ENCODE data around the gene MFSD12. TPM values are rescaled to one million over a fixed set of nuclear protein-coding genes. Genes with fewer than 3 reads are reported as not detected.

Gene MFSD12
- total and polyA plus RNA-seq, 2 of the 8 experiments (the other 6 are each of a cell fraction or from before 2014, with no cell fraction given): 59.6 to 71.3 TPM

GRCh38 chr19:3557461-3558248, at the start of gene MFSD12 (continued):
- TF ChIP-seq E2F6 (IDR thresholded peaks at IDR 0.05) (no peak), BCL11A (IDR thresholded peaks at IDR 0.05; ENCODE audit: low read depth in 2 of 2, low read length in 2 of 2) (no peak), SP4 (IDR thresholded peaks at IDR 0.05; ENCODE audit: low read length) (peak; percentile 83; the same call in 1 of the 2 replicates), SIN3A (conservative IDR thresholded peaks at IDR 0.05 in 1 of 2, IDR thresholded peaks at IDR 0.05 in 1 of 2; ENCODE audit: low read depth in 1 of 2, low read length in 2 of 2) (no peak), POU5F1 (IDR thresholded peaks at IDR 0.05; ENCODE audit: low read depth, low read length) (no peak), HDAC6 (IDR thresholded peaks at IDR 0.05; ENCODE audit: low read depth, low read length) (no peak), KDM4A (IDR thresholded peaks at IDR 0.05; ENCODE audit: low read depth, low read length, severe bottlenecking) (peak; percentile 88), RNF2 (IDR thresholded peaks at IDR 0.05; ENCODE audit: borderline replicate concordance, low read depth, low read length, missing control alignments, poor library complexity, severe bottlenecking) (no peak)

Measured in H1 (cell line).